Limb (tissue), 2 donors: ENCODE data around the gene ATOH8.

Source experiments
- DNase-seq, 2 donors: peaks; one replicate each; pipeline ENCODE4 v3.0.0-alpha.2; 2016; ENCODE audit errors: extremely low spot score in 2 of 2

The ATOH8 gene

DNA sequence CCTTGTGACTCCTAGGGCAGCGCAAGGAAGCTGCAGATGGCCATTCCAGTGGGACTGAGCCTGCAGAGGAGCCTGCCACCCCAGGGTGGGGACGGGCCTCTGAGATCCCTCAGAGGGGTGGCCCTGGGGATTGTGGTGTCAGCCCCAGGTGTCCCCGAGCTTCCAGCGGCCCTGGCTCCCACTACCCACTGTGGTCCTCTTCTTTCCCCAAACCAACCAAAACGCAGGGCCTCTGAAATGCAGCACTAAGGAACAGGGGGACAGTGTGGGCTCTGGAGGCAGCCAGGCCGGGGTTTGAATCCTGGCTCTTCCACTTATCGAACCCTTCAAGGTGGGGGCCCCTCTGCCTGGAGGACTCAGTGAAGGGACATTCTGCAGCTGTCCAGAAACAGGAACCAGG is 32.7 kb downstream of the ATOH8 start:
- no peak for DNase-seq

DNA sequence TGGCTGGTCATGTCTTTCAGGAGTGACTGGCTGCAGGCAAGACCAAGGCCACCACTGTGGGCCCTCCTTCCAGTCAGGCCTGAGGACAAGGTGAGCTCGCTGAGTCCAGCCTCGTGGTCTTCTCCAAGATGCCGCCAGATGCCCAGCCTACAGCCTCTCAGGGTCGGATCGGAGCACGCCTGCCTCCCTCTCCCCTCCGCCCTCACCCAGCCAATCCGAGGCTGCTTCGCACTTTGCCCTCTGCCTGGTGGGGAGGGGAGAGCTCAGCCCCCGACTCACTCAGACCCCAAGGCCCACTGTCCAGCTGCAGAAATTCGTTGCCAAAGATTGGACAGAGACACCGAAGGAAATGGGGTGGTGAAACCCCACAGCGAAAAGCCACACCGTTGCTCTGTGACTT is 33.1 kb downstream of the ATOH8 start:
- DNase-seq = no peak

DNA sequence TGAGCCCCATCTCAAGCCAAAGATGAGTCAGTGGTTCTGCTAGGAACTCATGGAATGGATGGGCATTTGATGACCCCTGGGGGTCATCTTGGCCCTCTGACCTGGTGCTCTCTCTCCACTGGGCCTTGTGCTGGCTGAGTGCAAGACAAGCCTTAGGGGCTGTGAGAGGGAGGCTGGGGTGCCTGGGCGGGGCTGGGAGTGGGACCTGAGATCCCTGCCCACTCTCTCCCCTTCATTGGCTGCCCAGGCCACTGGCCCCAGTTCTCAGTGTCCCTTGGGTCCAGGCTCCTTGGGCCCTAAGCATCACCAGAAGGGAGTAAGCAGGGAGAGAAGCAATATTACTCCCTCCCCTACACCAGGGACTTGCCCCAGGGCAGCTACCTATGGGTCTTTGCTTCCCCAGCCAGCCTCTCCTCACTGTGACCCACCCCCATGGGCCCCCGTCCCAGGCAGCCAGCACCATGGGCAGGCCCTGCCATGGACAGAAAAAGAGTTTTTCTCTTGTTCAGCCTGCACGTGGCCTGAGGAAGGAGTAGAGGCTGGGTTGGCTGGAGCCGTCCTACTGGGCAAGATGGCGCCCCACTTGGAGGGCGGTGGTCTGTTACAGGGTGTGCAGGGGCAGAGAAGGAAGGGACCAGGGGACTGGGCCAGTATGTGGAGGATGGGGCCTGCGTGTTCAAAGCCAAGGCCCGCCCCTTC is 33.6 kb downstream of the ATOH8 start:
- DNase-seq = no peak

DNA sequence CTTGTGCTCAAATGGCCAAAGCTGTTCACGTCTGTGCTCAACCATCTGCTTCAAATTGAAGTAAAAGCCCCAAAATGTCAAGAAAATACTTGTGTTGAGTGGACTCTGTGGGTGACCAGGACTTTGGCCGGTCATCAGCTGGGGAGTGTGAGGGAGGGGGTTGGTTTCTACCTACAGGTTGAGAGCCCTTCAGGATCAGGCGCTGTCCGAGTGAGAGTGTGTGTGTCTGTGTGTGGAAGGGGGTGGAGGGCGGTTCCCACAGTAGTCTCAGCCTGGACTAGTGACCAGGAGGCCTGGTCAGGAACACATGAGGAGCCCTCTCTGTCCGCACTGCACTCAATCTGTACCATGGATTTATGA is 34.2 kb downstream of the ATOH8 start:
- DNase-seq = no peak

DNA sequence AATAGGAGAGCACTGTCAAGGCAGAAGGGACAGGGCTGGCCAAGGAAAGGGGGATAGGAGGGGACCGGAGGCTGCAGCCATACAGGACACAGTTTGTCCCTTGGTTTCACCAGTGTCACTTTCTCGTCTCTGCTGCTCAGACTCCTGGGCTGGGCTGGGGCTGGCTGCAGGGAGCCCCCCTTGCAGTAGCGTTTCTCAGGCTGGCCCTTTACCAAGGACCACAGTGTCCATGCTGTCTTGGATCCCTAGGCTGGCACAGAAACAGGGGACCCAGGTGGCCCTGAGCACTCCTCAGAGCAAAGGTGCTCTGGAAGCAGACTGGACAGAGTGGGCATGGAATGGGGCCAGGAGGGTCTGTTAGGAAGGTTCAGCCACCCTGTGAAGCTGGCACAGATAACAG is 34.8 kb downstream of the ATOH8 start:
- DNase-seq = no peak

DNA sequence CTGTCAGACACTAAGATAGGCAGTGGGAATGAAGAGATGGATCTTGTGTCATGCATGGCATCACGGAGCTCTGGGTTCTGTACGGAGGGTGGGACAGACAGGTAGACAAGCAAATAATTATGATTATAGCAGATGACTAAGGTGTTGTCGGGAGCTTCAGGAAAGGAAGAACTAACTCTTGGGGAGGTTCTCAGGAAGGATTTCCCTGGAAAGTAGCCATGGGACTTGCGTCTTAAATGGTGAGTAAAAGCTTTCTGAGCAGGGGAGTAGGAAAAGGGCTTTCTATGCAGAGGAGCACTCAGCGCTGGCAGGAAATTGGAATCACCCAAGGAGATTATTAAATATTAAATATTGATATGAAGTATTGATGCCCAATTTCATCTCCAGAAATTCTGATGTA is 35.5 kb downstream of the ATOH8 start:
- no peak for DNase-seq

DNA sequence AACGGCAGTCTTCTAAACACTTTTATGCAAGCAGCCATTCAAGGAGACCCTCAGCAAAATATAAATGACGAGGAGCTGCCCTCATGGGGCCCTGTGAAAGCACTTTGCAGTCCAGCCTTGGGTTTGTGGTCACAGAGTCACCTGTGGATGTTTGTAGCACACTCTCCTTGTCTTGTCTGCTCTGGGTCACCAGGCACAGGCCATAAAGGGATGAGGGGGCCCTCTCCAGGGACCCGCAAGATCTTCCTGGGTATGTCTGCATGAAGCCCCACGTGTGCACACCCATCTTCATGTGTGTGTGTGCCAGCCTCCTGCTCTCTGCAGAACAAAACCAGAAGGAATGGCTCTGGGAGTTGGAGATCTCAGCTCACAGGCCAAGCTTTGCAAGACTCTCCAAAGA is 36.2 kb downstream of the ATOH8 start:
- no peak for DNase-seq

DNA sequence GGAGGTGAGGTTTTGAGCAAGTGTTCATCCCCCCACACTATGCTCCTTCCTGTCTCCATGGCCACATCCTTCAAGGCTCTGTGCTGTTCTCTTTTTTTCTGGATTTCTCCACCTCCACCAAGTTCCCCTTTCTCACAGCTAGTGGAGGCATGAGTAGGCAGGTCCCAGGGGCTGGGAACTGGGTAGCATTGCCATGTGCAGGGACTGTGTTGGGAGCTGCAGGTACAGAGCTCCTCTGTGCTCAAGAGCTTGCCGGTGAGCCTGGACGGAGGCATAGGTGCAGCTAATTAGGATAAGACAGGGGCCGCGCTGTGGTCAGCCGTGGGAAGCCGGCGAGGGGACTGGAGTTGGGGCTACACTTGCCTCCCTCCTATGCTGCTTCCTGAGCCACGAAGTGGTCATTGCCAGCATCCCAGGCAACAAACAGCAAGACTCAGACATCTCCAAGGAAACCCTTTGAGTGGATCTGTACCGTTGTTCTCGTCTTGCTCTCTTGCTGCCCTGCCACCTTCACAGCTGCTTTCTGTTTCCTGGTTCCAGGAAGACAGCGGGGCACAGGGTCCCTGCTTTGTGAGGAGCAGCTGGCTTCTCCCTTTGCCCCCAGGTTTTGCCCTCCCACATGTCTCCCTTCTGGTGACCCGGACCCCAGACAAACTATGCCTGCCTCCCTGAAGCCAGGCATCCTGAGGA is 36.9 kb downstream of the ATOH8 start:
- DNase-seq = no peak

DNA sequence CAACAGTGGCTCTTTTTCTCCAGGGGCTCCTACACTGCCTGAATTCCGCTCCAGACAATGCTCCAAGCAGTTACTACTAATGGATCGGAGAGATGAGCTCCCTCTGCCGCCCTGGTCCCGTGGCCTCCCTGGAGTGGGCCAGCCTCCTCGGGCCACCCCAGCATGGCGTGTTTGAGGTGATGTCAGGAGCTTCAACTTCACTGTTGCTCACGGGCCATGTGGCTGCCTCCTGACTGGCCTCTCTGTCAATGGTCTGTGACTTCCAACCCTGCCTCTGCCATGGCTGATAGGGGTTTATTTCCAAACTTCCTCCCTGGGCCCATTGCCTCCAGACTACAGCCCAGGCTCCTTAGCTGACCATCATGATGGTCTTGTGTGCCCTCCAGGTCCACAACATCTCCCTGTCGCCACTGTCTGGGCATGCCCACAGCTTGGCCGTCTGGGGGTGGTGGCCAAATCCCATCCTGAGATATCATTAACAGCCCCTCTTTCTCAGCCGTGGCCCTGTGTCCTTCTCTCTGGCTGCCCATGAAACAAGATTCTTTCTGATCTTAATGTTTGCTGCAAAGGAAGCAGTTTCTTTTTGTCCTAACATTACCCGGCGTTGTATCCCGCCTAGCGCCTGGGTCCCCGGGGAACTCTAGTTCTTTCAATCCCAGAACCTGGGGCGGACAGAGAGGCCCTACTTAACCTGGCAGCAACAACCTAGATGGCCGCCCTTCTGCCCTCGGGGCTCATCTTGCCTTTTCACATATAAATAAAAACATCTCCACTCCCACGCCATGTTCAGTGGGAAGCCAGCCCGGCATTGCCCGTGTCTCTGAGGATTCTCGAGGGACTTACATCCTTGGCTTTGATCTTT is 38.1 kb downstream of the ATOH8 start:
- DNase-seq = no peak

DNA sequence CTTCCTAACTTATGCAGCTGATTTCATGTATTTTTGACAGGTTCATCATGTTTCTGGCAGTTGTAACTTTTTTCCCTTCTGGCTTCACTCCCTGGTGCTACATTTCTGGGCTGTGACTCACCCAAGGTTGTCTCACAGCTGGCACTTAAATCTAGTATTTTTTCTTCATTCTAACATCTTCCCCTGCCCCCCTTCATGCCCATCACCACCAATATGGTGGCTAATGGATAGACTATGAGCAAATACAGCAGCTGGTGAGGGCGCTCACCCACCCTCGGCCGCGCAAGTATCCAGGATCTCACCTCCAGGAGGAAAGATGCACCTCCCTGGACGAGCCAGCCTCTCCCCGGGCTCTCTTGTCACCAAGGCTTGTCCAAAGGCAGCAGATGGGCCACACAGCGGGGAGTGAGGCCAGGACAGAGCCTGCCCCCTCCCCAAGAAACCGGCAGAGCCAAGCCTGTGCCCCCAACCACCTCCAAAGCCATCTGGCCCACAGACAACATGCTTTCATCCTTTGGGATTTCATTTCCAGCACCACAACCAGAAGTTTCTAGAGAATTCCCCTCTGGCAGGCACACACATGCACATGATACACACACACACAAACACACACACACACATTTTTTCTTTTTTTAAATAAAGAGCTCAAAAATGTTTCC is 39.1 kb downstream of the ATOH8 start:
- DNase-seq = peak in 1 of 2 donors; percentile 40

DNA sequence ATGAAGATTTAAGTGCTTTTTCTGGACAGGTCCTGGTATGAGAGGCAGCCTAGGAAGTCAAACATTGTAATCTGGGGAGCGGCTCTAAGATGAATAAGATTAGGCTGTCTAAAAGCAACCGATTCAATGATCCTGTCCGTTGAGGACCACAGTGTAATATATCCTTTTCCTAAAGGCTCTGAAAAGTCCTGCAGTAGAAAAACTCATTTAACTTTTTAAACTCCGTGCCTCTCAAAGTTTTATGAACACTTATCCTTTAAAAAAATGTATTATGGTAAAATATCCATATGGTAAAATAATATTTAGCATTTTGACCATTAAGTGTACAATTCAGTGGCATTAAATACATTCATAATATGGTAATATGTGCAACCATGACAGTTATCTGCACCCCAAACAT is 39.8 kb downstream of the ATOH8 start:
- no peak for DNase-seq

DNA sequence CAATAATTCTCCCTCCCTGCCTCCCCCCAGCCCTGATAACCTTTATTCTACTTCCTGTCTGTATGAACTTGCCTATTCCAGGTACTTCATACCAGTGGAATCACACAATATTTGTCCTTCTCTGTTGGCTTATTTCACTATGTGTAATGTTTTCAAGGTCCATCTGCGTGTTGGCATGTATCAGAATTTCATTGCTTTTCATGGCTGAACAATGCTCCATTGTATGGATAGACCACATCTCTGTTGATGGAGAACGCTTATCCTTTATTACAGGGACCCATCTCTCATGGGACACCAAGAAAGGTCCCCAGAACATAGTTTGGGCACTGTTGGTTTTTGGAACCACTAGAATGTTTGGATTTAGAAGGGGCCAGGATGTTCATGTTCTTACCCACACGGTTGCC is 40.2 kb downstream of the ATOH8 start:
- no peak for DNase-seq

DNA sequence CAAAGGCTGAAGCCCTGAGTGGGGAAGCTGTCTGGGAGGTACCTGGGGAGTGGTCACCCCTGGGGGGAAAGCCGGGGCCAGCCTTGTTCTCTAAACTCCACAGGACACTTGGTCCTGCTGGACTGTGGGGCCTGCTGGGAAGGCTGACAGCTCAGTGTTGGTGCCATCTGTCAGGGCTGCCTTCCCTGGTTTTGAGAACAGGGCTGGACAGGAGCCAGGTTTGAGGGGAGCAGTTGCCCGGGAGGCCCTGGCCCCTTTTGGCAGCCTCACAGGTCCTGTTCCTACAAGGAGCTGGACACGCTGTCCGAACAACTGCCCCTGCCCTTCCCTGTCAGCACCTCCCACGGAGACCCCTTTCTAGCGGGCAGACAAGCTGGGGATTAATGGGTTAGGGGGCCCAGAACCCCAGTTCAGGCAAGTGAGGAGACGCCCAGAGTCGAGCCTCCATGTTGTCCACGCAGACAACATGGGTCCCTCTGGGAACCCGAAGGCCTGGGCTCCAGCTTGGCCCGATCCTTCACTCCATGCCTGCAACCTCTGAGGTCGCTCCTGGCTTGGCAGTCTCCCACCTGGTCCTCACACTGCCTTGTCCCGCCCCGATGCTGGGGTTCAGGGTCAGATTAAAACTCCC is 40.8 kb downstream of the ATOH8 start:
- DNase-seq = peak in 1 of 2 donors; percentile 71

DNA sequence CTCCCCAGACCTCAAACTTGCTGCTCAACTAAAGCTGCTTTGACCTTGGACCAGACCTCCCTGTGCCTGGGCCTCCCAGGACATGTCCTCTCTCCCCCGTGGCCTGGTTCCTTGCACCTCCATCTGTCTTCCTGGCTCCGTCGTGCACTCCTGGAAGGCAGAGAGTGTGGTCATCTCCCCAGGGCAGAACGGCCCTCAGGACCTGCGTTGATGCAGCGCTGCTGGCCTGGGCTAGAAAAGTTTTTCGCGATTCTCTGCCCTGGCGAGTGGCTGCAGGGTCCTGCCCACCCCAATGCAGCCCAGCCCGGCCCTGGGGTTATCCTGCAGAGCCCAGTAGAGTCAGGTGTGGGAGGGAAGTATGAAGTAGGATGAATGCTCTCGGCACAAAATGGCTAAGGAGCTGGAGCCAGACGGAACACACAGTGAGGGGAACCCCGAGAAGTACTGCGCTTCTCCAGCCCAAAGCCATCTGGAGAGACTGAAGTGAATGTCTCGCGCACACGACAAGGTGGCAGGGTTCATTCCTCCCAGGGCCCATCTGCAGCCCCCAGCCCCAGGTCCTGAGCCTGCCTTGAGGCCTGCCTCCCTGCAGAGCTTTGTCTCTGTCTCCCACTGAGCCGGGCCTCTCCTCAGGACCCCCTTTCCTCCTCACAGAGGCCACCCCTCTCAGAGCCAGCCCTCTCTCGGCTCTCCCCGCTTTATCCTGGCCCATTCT is 41.7 kb downstream of the ATOH8 start:
- DNase-seq = no peak

DNA sequence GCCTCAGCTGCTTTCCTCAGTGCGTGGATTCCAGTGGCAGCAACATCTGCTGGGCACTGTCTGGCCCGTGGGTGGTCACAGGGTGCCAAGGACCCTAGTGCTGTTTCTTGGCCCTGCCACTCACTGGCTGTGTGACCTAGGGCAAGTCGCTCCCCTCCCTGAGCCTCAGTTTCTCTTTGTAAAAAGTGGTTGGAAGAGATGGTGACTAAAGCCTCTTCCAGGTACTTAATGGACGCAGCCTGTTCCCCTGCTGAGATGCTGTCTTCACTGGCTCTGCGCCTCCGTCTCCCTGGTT is 42.2 kb downstream of the ATOH8 start:
- no peak for DNase-seq

DNA sequence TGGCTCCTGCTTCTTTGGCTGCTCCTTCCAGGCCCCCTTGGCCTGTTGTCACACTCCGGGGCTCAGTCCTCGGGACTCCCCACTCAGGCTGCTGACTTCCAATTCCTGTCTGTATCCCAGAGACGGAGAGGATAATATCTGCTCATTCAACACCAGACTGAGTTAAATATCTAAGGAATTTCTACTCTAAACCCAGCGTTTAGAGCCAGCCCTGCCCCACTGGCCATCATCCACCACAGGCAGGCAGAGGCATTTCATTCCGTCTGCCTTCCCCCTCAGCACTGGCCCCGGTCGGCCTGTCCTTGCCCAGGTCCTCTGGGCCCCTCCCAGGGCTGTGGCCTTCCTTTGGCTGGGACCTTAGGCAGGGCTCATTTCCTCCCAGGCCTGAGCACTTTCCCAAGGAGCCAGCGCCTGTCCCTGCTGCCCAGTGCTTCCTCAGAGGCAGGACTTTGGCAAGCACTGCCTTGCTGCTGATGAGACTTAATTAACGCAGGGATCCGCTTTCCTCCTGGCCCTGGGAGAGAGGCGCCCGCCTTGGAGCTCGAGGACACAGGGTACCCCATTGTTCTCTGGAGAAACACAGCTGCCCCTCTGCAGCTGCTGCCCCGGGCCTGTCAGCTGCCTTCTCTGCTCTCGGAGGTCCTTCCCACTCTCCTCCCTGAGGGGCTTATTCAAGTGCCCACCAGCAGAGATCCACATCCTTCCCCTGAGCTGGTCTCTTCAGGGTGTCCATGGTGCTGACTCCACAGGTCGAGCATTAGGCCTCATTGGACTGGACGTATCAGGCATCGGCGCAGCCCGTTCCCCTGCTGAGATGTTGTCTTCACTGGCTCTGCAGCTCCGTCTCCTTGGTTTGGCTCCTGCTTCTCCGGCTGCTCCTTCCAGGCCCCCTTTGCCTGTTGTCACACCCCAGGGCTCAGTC is 42.8 kb downstream of the ATOH8 start:
- peak in 1 of 2 donors; percentile 62 for DNase-seq

DNA sequence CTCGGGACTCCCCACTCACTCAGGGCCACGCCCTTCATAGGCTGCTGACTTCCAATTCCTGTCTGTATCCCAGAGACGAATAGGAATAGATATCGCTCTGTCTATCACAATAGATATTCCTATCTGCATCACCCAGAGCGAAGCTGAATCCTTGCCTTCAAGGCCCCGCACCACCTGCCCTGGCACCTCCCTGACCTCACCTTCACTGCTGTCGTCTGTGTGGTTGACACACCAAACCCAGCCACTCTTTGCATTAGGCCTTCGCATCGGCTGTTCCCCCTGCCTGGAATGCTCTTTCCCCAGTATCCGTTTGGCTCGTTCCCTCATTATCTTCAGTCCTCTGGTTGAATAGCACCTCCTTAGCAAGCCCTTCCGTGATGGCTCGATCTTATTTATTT is 43.5 kb downstream of the ATOH8 start:
- no peak for DNase-seq

DNA sequence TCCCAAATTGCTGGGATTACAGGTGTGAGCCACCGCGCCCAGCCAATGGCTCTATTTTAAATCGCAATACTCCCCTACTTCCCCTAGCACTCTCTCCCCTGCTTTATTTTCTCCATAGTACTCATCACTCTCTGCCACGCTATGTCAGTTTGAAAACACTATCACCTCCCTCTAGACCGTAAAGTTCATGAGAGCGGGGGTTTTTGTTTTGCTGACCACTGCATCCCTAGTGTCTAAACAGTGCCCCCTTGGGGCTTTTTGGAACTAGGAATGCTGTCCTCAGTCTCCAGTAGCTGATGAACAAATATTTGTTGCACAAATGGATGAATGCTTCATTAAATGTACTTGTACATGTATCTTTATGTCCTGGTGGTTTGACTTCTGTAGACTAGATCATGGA is 44.1 kb downstream of the ATOH8 start:
- no peak for DNase-seq

DNA sequence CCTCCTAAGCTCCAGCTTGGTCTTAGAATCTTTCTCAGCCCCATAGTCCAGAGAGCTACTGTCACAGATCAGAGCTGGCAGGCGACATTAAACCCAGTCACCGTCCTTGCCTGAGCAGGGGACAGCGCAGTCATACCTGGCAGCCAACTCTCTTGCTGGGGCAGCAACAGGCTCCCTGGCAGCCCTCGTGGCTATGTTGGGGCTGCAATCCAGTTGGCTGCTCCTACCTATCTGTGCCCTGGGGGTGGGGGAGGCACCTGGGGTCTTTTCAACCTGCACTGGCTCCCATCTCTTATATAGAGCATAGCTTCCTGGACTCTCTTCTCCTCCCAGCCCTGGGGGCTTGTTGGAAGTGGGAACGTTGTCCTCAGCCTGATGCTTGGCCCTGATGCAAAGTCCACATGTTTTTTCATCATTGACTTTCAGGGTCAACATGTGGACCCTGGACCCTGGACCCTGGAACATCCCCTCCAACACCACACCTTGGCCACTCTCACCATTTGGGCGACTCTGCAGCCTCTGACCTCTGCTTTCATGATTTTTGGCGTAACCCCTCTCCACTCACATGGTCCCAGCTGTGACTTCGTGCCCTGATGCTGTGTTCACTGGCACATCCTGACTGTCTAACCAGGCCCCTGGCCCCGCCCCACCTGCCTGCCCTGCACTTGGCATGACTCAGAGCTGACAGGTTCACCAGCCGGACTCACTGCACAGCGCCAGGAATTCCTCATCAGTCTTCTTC is 45.6 kb downstream of the ATOH8 start:
- peak in 1 of 2 donors; percentile 21 for DNase-seq
